Mesendoderm (in vitro differentiated cells): ENCODE data around the gene RFX4.
A peak's percentile ranks its signal among the peaks of the same experiment; 100 is the strongest.

ENCODE experiments used
- DNase-seq: peaks from one replicate; pipeline ENCODE4 v3.0.0; 2013
- H2AK5ac ChIP-seq: 2 replicates; pipeline ENCODE4 v1.6.1; 2013; ENCODE audit warnings: low read length, inconsistent platforms
- H2BK120ac ChIP-seq: 2 replicates; pipeline ENCODE4 v1.6.1; 2013; ENCODE audit warnings: low read depth, mild to moderate bottlenecking, low read length, moderate library complexity, mixed read lengths
- H2BK15ac ChIP-seq: replicated peaks from 2 replicates; pipeline ENCODE4 v1.6.1; 2013; ENCODE audit warnings: low read depth, mild to moderate bottlenecking, moderate library complexity
- H2BK5ac ChIP-seq: 2 replicates; pipeline ENCODE4 v1.6.1; 2013; ENCODE audit warnings: low read length, inconsistent platforms
- H3K18ac ChIP-seq: 2 replicates; pipeline ENCODE4 v1.6.1; 2013; ENCODE audit warnings: mild to moderate bottlenecking, low read length, mixed read lengths
- H3K23ac ChIP-seq: one replicate; pipeline ENCODE4 v1.6.1; 2013; ENCODE audit warnings: low read length
- H3K27ac ChIP-seq: 2 replicates; pipeline ENCODE4 v1.5.1; 2013; ENCODE audit warnings: low read depth, mild to moderate bottlenecking, inconsistent platforms, low read length, moderate library complexity
- H3K27me3 ChIP-seq: 2 replicates; pipeline ENCODE4 v1.6.1; 2013; ENCODE audit warnings: low read length, control low read depth, mild to moderate bottlenecking, inconsistent platforms; ENCODE audit not compliant: insufficient read depth, poor library complexity
- H3K36me3 ChIP-seq: 2 replicates; pipeline ENCODE4 v1.6.1; 2013; ENCODE audit warnings: low read length, inconsistent platforms; ENCODE audit not compliant: control insufficient read depth, insufficient read depth
- H3K4ac ChIP-seq: one replicate; pipeline ENCODE4 v1.6.1; 2013; ENCODE audit warnings: low read depth, mild to moderate bottlenecking, low read length, moderate library complexity
- H3K4me1 ChIP-seq: 2 replicates; pipeline ENCODE4 v1.6.1; 2013; ENCODE audit warnings: low read depth, low read length, inconsistent platforms; ENCODE audit not compliant: control insufficient read depth
- H3K4me2 ChIP-seq: 2 replicates; pipeline ENCODE4 v1.6.1; 2013; ENCODE audit warnings: low read length
- H3K4me3 ChIP-seq: 2 replicates; pipeline ENCODE4 v1.5.1; 2013; ENCODE audit warnings: mild to moderate bottlenecking, low read length
- H3K56ac ChIP-seq: one replicate; pipeline ENCODE4 v1.6.1; 2013; ENCODE audit warnings: low read length
- H3K79me1 ChIP-seq: 2 replicates; pipeline ENCODE4 v1.6.1; 2013; ENCODE audit warnings: low read length, inconsistent platforms
- H3K79me2 ChIP-seq: 2 replicates; pipeline ENCODE4 v1.6.1; 2013; ENCODE audit warnings: mild to moderate bottlenecking, low read length; ENCODE audit not compliant: control insufficient read depth, insufficient read depth
- H3K9ac ChIP-seq: 2 replicates; pipeline ENCODE4 v1.6.1; 2013; ENCODE audit warnings: low read length, inconsistent platforms
- H4K5ac ChIP-seq: one replicate; pipeline ENCODE4 v1.6.1; 2013; ENCODE audit warnings: low read length
- H4K8ac ChIP-seq: one replicate; pipeline ENCODE4 v1.6.1; 2013; ENCODE audit warnings: low read depth, mild to moderate bottlenecking, control low read depth, low read length, moderate library complexity
- WGBS: extraction: QIAGEN DNeasy Blood & Tissue Kit; methylation state at CpG from one replicate; pipeline ENCODE4 v1.1.7; 2013; ENCODE audit warnings: low lambda C conversion rate, missing lambda C conversion rate; ENCODE audit not compliant: insufficient coverage; ENCODE audit errors: extremely low coverage; 5-methylcytosine and 5-hydroxymethylcytosine counted together

RFX4 gene

GRCh38 chr12:106767206-106767605 is 184.4 kb downstream of the RFX4 start:
- Histone ChIP-seq H3K4me1 (peaks cover 8% of the 10 kb centered on the region), H3K79me2 (no peaks in the 10 kb centered on the region), H3K9ac (no peak overlapping the region), H3K23ac (no peak overlapping the region), H3K27ac (no peak overlapping the region), H4K5ac (no peak overlapping the region), H2BK5ac (no peak overlapping the region), H2BK120ac (no peak overlapping the region), H2BK15ac (no peak overlapping the region), H3K79me1 (no peaks in the 10 kb centered on the region), H4K8ac (no peak overlapping the region), H3K18ac (no peak overlapping the region), H3K56ac (no peak overlapping the region), H3K27me3 (no peaks in the 10 kb centered on the region), H2AK5ac (no peak overlapping the region), H3K4me2 (no peak overlapping the region), H3K4me3 (no peak overlapping the region), H3K36me3 (no peaks in the 10 kb centered on the region), H3K4ac (peak overlapping the region; percentile 43)
- no CpG with 5 or more reads among the region's 2 CpGs for WGBS
- no peak for DNase-seq

DNA sequence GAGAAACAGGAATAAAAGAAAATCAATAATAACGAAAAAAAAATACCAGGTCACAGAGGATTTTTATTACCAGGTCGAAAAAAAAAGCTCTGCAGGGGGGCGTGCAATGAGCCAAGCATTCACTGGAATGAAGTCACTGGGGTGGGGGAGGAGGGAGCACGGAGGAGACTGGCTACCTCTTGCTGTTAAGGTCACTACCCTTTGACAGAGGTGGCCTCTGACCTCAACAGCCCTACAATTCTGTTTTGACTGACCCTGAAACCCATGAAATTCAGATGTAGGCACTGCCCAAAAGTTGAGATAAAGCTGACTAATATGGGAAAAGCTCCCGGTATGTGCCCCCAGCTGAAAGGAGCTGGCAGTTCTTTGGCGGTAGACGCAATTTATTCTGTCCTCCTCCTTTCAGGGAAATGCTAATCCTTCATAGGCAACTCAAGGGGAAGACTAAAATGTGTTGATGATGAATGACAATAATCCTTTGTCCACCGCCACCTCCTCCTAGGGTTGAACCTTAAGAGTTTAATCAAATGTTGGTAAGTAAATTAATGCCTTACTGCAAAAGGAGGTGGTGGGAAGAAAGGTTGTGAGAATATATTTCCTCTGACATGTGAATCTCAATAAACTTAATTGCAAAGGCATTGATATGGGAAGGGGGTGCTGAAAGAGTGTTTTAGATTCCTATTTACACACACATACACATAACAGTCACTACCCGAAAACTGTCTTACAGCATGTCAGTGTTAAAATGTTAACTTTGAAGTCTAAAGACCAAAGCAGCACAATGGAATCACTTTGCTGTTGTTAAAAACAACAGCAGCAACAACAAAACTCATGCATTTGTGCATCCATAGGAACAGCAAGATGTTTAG is 185.4 kb downstream of the RFX4 start:
- H2BK15ac ChIP-seq = no peak overlapping the region
- peak overlapping the region; percentile 66 for H3K18ac ChIP-seq
- no peak overlapping the region for H3K4ac ChIP-seq
- no peaks in the 10 kb centered on the region for H3K79me2 ChIP-seq
- H3K9ac ChIP-seq = no peak overlapping the region
- no peak overlapping the region for H3K23ac ChIP-seq
- H3K4me3 ChIP-seq = no peak overlapping the region
- no peak overlapping the region for H2BK120ac ChIP-seq
- no peaks in the 10 kb centered on the region for H3K36me3 ChIP-seq
- no peaks in the 10 kb centered on the region for H3K27me3 ChIP-seq
- no CpG with 5 or more reads among the region's 9 CpGs for WGBS
- peak; percentile 75 for DNase-seq
- no peak overlapping the region for H3K56ac ChIP-seq
- H3K4me2 ChIP-seq = no peak overlapping the region
- H3K27ac ChIP-seq = peak overlapping the region; percentile 17
- peaks cover 8% of the 10 kb centered on the region for H3K4me1 ChIP-seq
- no peak overlapping the region for H2BK5ac ChIP-seq
- no peak overlapping the region for H4K8ac ChIP-seq
- no peaks in the 10 kb centered on the region for H3K79me1 ChIP-seq
- no peak overlapping the region for H2AK5ac ChIP-seq
- no peak overlapping the region for H4K5ac ChIP-seq

GRCh38 chr12:106769078-106769477 is 186.3 kb downstream of the RFX4 start:
- H3K79me1 ChIP-seq = no peaks in the 10 kb centered on the region
- WGBS = no CpG with 5 or more reads among the region's 5 CpGs
- peak overlapping the region; percentile 83 for H2BK120ac ChIP-seq
- peaks cover 8% of the 10 kb centered on the region for H3K4me1 ChIP-seq
- H3K27me3 ChIP-seq = no peaks in the 10 kb centered on the region
- H4K5ac ChIP-seq = no peak overlapping the region
- H3K23ac ChIP-seq = no peak overlapping the region
- H3K27ac ChIP-seq = no peak overlapping the region
- H2BK5ac ChIP-seq = no peak overlapping the region
- DNase-seq = peak; percentile 87
- no peak overlapping the region for H3K9ac ChIP-seq
- H4K8ac ChIP-seq = no peak overlapping the region
- no peak overlapping the region for H2AK5ac ChIP-seq
- H3K18ac ChIP-seq = peak overlapping the region; percentile 66
- H3K79me2 ChIP-seq = no peaks in the 10 kb centered on the region
- H3K36me3 ChIP-seq = no peaks in the 10 kb centered on the region
- H3K4me2 ChIP-seq = no peak overlapping the region
- no peak overlapping the region for H3K56ac ChIP-seq
- H3K4me3 ChIP-seq = no peak overlapping the region
- no peak overlapping the region for H3K4ac ChIP-seq
- H2BK15ac ChIP-seq = no peak overlapping the region

DNA sequence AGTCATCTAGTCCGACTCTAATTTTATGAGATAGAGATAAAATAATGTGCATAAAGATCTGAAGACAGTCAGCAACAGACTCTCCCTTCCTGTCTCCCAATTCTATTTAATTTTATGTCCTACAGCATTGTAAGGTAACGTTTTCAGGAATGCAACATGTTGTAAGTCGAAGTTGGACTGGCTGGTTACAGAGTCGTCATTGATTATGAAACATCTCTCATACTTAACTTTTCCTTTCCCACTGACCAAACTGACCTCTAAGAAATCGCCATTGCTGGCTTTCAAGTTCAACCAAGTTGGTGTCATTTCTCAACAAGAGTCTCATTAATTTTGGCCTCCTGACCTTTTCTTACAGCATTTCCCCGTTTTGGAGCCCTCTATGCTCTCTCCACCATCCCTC is 186.7 kb downstream of the RFX4 start:
- no peak overlapping the region for H3K9ac ChIP-seq
- H3K4ac ChIP-seq = no peak overlapping the region
- no peak overlapping the region for H2BK5ac ChIP-seq
- no peak overlapping the region for H3K27ac ChIP-seq
- H3K56ac ChIP-seq = no peak overlapping the region
- no peak overlapping the region for H2AK5ac ChIP-seq
- H3K4me2 ChIP-seq = no peak overlapping the region
- no peak for DNase-seq
- peaks cover 8% of the 10 kb centered on the region for H3K4me1 ChIP-seq
- H3K27me3 ChIP-seq = no peaks in the 10 kb centered on the region
- H3K36me3 ChIP-seq = no peaks in the 10 kb centered on the region
- H4K8ac ChIP-seq = no peak overlapping the region
- no CpG with 5 or more reads among the region's 6 CpGs for WGBS
- H3K79me2 ChIP-seq = no peaks in the 10 kb centered on the region
- no peak overlapping the region for H3K4me3 ChIP-seq
- H4K5ac ChIP-seq = no peak overlapping the region
- H2BK120ac ChIP-seq = no peak overlapping the region
- no peaks in the 10 kb centered on the region for H3K79me1 ChIP-seq
- no peak overlapping the region for H3K23ac ChIP-seq
- H2BK15ac ChIP-seq = peak overlapping the region; percentile 20
- peak overlapping the region; percentile 34 for H3K18ac ChIP-seq

DNA sequence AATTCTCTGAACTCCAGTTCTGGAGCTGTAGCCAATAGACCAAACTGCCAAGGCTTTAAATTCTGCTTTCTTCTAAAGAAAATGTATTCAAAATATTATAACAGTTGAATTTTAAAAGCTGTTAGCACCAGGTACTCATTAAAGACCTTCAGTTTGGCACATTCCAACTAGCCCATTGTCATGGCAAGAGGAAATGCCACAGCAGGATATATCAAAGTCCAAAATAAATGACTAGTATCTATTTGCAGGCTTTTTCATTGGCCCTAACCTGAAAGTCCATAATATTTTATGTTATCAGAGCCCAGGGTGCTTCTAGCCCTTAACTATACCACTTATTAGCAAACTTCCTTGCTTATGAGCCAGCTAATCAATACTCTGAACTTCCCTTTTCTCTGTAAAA is 188.6 kb downstream of the RFX4 start:
- no peak overlapping the region for H2BK120ac ChIP-seq
- no peak overlapping the region for H3K27ac ChIP-seq
- DNase-seq = peak; percentile 48
- no peak overlapping the region for H3K56ac ChIP-seq
- H2BK15ac ChIP-seq = no peak overlapping the region
- no peak overlapping the region for H3K4me2 ChIP-seq
- no peak overlapping the region for H2BK5ac ChIP-seq
- no peak overlapping the region for H3K4ac ChIP-seq
- H4K8ac ChIP-seq = no peak overlapping the region
- peaks cover 13% of the 10 kb centered on the region for H3K79me2 ChIP-seq
- no peak overlapping the region for H2AK5ac ChIP-seq
- H3K18ac ChIP-seq = no peak overlapping the region
- H3K4me1 ChIP-seq = peaks cover 14% of the 10 kb centered on the region
- H3K4me3 ChIP-seq = no peak overlapping the region
- H3K9ac ChIP-seq = no peak overlapping the region
- no peaks in the 10 kb centered on the region for H3K27me3 ChIP-seq
- H3K79me1 ChIP-seq = peaks cover 12% of the 10 kb centered on the region
- no peaks in the 10 kb centered on the region for H3K36me3 ChIP-seq
- no peak overlapping the region for H4K5ac ChIP-seq
- H3K23ac ChIP-seq = no peak overlapping the region
